HFFc6 (cell line): Measurements from ENCODE around the gene TNFRSF18. TPM values are rescaled to one million over a fixed set of nuclear protein-coding genes. Genes with fewer than 3 reads are reported as not detected.

Source experiments
- DNase-seq: peaks from one replicate; pipeline ENCODE4 v3.0.0-alpha.2; 2018
- H3K27ac Mint-ChIP-seq: 2 replicates; pipeline ENCODE4 v1.8.0; 2020; ENCODE audit warnings: mild to moderate bottlenecking, mixed read lengths
- H3K27me3 Mint-ChIP-seq: 2 replicates; pipeline ENCODE4 v1.8.0; 2021; ENCODE audit warnings: mild to moderate bottlenecking, moderate library complexity, mixed read lengths; ENCODE audit not compliant: insufficient read depth
- H3K36me3 Mint-ChIP-seq: 2 replicates; pipeline ENCODE4 v1.8.0; 2021; ENCODE audit warnings: low read depth, mixed read lengths
- H3K4me1 Mint-ChIP-seq: 2 replicates; pipeline ENCODE4 v1.8.0; 2020; ENCODE audit warnings: low read depth, mixed read lengths
- H3K4me3 Mint-ChIP-seq: 2 replicates; pipeline ENCODE4 v1.8.0; 2020; ENCODE audit warnings: mild to moderate bottlenecking, moderate library complexity, mixed read lengths
- H3K9me3 Mint-ChIP-seq: 2 replicates; pipeline ENCODE4 v1.8.0; 2020; ENCODE audit warnings: mild to moderate bottlenecking, mixed read lengths
- total RNA-seq, 6 experiments: library from RNA; stranded (reverse); fragmentation: NEBNext Ultra II Directional; extraction: Animal tissue kit (Norgen Biotek cat#: 25700); gene quantifications; 2 replicates in 1 of 6; 3 replicates in 5 of 6; pipeline ENCODE4 v1.2.3, GENCODE V29; 2021
- TF ChIP-seq, protein P1 (sequence below): fragments of 200-600 bp; sonication (generic); IDR thresholded peaks from 2 replicates; pipeline ENCODE4 v1.5.0; 2021; ENCODE audit warnings: antibody characterized with exemption, mild to moderate bottlenecking

TNFRSF18 gene
- total RNA-seq, 6 experiments from 2014 or later: not detected

DNA sequence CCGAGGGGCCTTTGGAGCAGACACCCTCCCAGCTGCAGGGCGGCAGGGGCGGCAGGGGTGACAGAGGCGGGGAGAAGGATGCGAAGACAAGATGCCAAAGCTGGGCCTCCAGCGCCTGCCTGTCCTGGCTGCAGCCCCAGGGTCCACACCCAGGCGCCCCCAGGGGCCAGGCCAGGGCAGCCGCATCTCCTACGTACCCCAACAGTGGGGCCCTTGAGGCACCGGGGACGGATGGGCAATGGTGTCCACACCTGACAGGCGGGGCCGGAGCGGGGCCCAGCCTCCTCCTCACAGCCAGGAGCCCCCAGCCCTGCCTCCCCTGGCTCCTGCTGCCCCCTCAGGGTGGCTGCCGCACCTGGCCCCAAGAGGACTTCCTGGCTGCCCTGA is 32.8 kb upstream of the TNFRSF18 start:
- peaks cover 5% of the 10 kb centered on the region; the same call in 1 of the 2 replicates for H3K36me3 Mint-ChIP-seq
- H3K4me1 Mint-ChIP-seq: peaks cover 5% of the 10 kb centered on the region
- TF ChIP-seq, protein P1, sequence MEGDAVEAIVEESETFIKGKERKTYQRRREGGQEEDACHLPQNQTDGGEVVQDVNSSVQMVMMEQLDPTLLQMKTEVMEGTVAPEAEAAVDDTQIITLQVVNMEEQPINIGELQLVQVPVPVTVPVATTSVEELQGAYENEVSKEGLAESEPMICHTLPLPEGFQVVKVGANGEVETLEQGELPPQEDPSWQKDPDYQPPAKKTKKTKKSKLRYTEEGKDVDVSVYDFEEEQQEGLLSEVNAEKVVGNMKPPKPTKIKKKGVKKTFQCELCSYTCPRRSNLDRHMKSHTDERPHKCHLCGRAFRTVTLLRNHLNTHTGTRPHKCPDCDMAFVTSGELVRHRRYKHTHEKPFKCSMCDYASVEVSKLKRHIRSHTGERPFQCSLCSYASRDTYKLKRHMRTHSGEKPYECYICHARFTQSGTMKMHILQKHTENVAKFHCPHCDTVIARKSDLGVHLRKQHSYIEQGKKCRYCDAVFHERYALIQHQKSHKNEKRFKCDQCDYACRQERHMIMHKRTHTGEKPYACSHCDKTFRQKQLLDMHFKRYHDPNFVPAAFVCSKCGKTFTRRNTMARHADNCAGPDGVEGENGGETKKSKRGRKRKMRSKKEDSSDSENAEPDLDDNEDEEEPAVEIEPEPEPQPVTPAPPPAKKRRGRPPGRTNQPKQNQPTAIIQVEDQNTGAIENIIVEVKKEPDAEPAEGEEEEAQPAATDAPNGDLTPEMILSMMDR: no peak
- peaks cover 4% of the 10 kb centered on the region for H3K27me3 Mint-ChIP-seq
- no peak for DNase-seq
- H3K4me3 Mint-ChIP-seq: no peak overlapping the region
- no peaks in the 10 kb centered on the region for H3K9me3 Mint-ChIP-seq
- no peak overlapping the region for H3K27ac Mint-ChIP-seq

DNA sequence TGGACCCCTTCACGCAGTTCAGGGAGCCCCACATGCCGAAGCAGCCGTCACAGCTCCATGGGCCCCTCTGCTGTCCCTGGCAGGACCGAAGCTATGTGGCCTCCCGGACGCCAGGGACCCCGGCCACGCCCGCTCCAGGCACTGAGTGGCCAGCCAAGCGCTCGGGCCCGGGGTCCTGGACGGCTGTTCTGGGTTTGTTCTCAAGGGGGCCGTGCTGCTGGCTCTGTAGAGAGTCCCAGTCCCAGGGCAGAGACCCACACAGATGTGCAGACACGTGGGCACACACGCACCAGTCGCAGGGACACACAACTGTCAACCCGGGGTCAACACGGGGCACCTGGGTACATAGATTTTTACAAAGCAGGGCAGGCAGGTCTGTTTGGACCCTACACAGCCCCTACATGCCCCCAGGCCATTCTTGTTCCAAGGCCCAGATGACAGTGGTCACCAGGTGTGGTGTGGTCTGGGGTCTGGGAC is 32.3 kb upstream of the TNFRSF18 start:
- DNase-seq: no peak
- Mint-ChIP-seq H3K27me3 (peaks cover 4% of the 10 kb centered on the region), H3K4me1 (peaks cover 10% of the 10 kb centered on the region), H3K27ac (no peak overlapping the region), H3K9me3 (peaks cover 1% of the 10 kb centered on the region; the same call in 1 of the 2 replicates), H3K36me3 (peaks cover 9% of the 10 kb centered on the region), H3K4me3 (no peak overlapping the region)
- TF ChIP-seq, protein P1: no peak

DNA sequence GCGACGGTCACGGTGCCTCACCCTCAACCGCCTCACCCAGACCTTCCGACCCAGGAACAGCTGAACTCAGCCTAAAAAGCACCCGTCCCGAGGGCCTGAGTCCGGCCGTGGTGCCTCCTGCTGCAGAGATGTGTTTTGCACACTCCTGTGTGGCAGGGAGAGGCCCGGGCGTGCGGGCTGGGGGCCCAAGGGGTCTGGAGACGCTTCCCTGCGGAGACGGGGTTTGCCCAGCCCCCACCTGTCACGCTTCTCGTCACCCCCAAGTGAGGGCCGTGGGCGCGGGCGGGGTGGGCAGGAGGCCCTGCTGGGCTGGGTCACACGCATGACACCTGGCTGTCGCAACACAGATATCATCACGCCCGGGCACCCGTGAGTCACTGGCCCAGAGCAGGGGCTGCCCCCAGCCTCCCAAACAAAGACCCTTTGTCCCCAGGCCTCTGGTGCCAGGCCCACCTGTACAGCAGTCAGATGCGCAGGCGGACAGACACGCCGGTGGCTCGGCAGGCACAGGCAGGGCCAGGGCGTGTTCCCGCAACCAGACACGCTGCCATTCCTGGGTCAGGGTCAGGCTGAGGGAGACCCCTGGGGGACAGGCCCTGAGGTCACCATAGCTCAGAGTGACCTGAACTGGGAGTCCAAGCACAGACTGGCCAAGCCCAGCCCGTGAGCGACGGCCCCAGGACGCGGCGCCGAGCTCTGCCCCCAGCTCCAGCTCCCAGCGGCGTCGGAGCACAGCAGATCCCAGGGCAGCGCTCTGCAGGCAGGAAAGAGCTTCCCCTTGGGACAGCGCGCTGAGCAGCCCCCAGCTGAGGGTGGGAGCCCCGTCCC is 31.7 kb upstream of the TNFRSF18 start:
- Mint-ChIP-seq H3K4me3 (no peak overlapping the region), H3K27me3 (peaks cover 6% of the 10 kb centered on the region), H3K9me3 (peaks cover 6% of the 10 kb centered on the region), H3K36me3 (peaks cover 15% of the 10 kb centered on the region), H3K27ac (no peak overlapping the region), H3K4me1 (peaks cover 16% of the 10 kb centered on the region)
- TF ChIP-seq, protein P1: no peak
- DNase-seq: no peak

DNA sequence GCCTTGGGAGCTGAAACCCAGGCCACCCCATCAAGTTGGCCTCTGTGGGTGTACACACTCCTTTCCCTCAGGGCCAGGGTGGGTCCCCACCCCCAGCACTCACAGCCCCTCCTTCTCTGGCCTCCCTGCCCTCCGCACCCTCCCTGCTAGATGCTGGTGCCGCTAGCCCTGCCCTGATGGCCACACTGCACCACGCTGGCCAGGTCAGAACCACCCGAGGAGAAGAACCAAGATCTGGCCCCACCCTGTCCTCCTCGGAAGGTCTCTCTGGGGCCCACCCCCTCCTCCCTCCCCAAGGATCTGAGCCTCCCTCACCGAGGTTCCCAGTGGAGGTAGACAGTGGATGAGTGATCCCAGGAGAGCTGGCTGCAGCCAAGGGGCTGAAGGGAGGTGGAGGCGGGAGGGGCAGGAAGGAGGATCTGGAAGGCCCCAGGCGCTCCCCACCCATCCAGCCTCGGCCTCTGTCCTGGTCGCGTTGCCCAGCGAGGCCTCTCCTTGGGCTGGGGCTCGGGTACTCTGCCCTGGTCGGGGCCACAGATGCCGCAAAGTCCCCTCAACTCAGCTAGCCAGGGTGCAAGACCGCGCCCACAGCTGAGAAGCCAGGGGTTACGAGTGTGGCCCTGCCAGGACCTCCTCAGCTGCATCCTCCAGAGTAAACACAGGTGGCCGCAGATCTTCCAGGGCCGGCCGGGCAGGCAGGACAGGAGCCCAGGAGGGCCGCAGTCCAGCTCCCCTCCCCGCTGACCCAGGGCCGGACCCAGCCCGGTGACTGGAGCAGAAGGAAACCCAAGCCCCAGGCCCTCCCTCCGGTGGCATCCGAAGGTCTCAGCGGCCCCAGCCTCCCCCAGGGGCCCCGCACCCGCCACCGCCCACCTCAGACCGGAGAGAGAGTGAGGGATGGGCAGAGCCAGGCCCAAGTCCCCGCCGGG is 30.8 kb upstream of the TNFRSF18 start:
- Mint-ChIP-seq H3K27me3 (peaks cover 6% of the 10 kb centered on the region), H3K4me1 (peaks cover 16% of the 10 kb centered on the region), H3K27ac (no peak overlapping the region), H3K9me3 (peaks cover 6% of the 10 kb centered on the region), H3K36me3 (peaks cover 15% of the 10 kb centered on the region), H3K4me3 (no peak overlapping the region)
- DNase-seq: no peak
- TF ChIP-seq, protein P1: no peak

DNA sequence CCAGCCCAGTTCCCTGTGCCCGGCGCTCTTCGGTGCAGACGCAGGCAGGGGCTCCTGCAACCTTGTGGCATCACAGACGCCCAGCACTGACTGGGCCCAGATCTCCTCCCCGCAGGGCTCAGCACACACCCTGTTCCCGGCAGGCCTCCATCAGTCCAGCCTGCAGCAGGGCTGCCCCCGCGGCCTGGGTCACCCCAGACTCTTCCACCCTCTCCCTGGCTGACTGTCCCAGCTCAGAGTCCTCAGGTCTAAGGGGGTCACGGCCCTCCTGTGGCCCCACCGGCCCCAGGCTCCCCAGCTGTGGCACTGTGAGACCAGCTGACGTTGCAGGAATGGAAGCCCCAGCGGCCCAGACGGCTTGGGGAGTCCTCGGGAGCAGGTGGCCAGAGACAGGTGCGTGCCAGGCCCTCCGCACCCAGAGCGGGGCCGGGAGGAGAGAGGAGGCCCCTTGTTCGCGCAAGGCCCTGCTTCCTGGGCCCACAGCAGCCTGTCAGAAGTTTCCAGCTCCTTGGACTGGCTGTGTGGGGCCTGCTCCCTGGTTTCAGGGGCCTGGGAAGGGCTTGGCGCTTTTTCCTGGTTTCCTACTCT is 29.9 kb upstream of the TNFRSF18 start:
- no peak overlapping the region for H3K27ac Mint-ChIP-seq
- no peak overlapping the region for H3K4me3 Mint-ChIP-seq
- peaks cover 15% of the 10 kb centered on the region for H3K36me3 Mint-ChIP-seq
- no peak for DNase-seq
- peaks cover 16% of the 10 kb centered on the region for H3K4me1 Mint-ChIP-seq
- H3K9me3 Mint-ChIP-seq: peaks cover 6% of the 10 kb centered on the region
- peaks cover 6% of the 10 kb centered on the region for H3K27me3 Mint-ChIP-seq
- TF ChIP-seq, protein P1: no peak
